ENCODE measurements around the gene LINGO1.

LINGO1 gene

GRCh38 chr15:77589839-77590238 lies 42.9 kb downstream of the LINGO1 start:
- no peak for DNase-seq

- no peak for DNase-seq
These were observed 44.6 kb downstream of the LINGO1 start for GRCh38 chr15:77588126-77588525.

- no peak for DNase-seq
These were observed 48.0 kb downstream of the LINGO1 start for GRCh38 chr15:77584691-77585090.

- no peak for DNase-seq
These were observed 48.5 kb downstream of the LINGO1 start for GRCh38 chr15:77584201-77584600.

- DNase-seq, result no peak
These were observed 49.9 kb downstream of the LINGO1 start for GRCh38 chr15:77582763-77583162.

GRCh38 chr15:77581896-77582569 lies 50.7 kb downstream of the LINGO1 start:
- no peak for DNase-seq

GRCh38 chr15:77580996-77581682 lies 51.6 kb downstream of the LINGO1 start:
- DNase-seq, result no peak

GRCh38 chr15:77579498-77580188 lies 53.1 kb downstream of the LINGO1 start:
- no peak for DNase-seq

- DNase-seq, result no peak
These were observed 53.9 kb downstream of the LINGO1 start for GRCh38 chr15:77578641-77579372.

GRCh38 chr15:77577366-77577950 lies 55.3 kb downstream of the LINGO1 start:
- no peak for DNase-seq

GRCh38 chr15:77576538-77576937 lies 56.2 kb downstream of the LINGO1 start:
- DNase-seq, result no peak

GRCh38 chr15:77575203-77575934 lies 57.3 kb downstream of the LINGO1 start:
- no peak for DNase-seq

- no peak for DNase-seq
These were observed 58.0 kb downstream of the LINGO1 start for GRCh38 chr15:77574521-77575202.

GRCh38 chr15:77573802-77574201 lies 58.9 kb downstream of the LINGO1 start:
- no peak for DNase-seq

GRCh38 chr15:77572186-77572585 lies 60.5 kb downstream of the LINGO1 start:
- no peak for DNase-seq

GRCh38 chr15:77571741-77572140 lies 61.0 kb downstream of the LINGO1 start:
- no peak for DNase-seq

- DNase-seq, result no peak
These were observed 61.5 kb downstream of the LINGO1 start for GRCh38 chr15:77571181-77571580.

GRCh38 chr15:77569729-77570125 lies 63.0 kb downstream of the LINGO1 start:
- no peak for DNase-seq

- no peak for DNase-seq
These were observed 63.6 kb downstream of the LINGO1 start for GRCh38 chr15:77568973-77569728.

- no peak for DNase-seq
These were observed 64.4 kb downstream of the LINGO1 start for GRCh38 chr15:77568014-77568972.

Measured in SW 1271 (cell line).